ENCODE data around the gene HTRA2.

The HTRA2 gene

GRCh38 chr2:74538881-74539339 lies 9.2 kb downstream of the HTRA2 start:
- no peak for DNase-seq (ENCODE audit: low read depth in 1 of 2, low spot score in 1 of 2)

GRCh38 chr2:74540291-74540690 lies 10.6 kb downstream of the HTRA2 start:
- DNase-seq (ENCODE audit: low read depth in 1 of 2, low spot score in 1 of 2), result no peak

GRCh38 chr2:74542978-74543377 lies 13.2 kb downstream of the HTRA2 start:
- DNase-seq (ENCODE audit: low read depth in 1 of 2, low spot score in 1 of 2), result no peak

- no peak for DNase-seq (ENCODE audit: low read depth in 1 of 2, low spot score in 1 of 2)
Observed at GRCh38 chr2:74544634-74545033, 14.9 kb downstream of the HTRA2 start.

GRCh38 chr2:74546004-74546403 lies 16.3 kb downstream of the HTRA2 start:
- DNase-seq (ENCODE audit: low read depth in 1 of 2, low spot score in 1 of 2), result no peak

GRCh38 chr2:74548285-74548899 lies 18.7 kb downstream of the HTRA2 start:
- DNase-seq (ENCODE audit: low read depth in 1 of 2, low spot score in 1 of 2), result no peak

GRCh38 chr2:74548900-74549826 lies 19.4 kb downstream of the HTRA2 start:
- DNase-seq (ENCODE audit: low read depth in 1 of 2, low spot score in 1 of 2), result no peak

GRCh38 chr2:74550231-74550630 lies 20.5 kb downstream of the HTRA2 start:
- DNase-seq (ENCODE audit: low read depth in 1 of 2, low spot score in 1 of 2), result no peak

- DNase-seq (ENCODE audit: low read depth in 1 of 2, low spot score in 1 of 2), result no peak
Observed at GRCh38 chr2:74551530-74551929, 21.8 kb downstream of the HTRA2 start.

- DNase-seq (ENCODE audit: low read depth in 1 of 2, low spot score in 1 of 2), result no peak
Observed at GRCh38 chr2:74551942-74552913, 22.5 kb downstream of the HTRA2 start.

- DNase-seq (ENCODE audit: low read depth in 1 of 2, low spot score in 1 of 2), result no peak
Observed at GRCh38 chr2:74552914-74553811, 23.4 kb downstream of the HTRA2 start.

- peak; percentile 71 to 74 for DNase-seq (ENCODE audit: low read depth in 1 of 2, low spot score in 1 of 2)
Observed at GRCh38 chr2:74553892-74554819, 24.4 kb downstream of the HTRA2 start, which contains the start of the genes DOK1 and LOXL3. Gene DOK1 (plus strand): TSS chr2:74554720. CDS start chr2:74554755, 35 bp downstream. Gene LOXL3 (minus strand): TSS chr2:74553942. CDS start chr2:74552634, 1,308 bp downstream.

- DNase-seq (ENCODE audit: low read depth in 1 of 2, low spot score in 1 of 2), result no peak
Observed at GRCh38 chr2:74554820-74555531, 25.2 kb downstream of the HTRA2 start.

GRCh38 chr2:74555610-74556103 lies 25.9 kb downstream of the HTRA2 start:
- no peak for DNase-seq (ENCODE audit: low read depth in 1 of 2, low spot score in 1 of 2)

- no peak for DNase-seq (ENCODE audit: low read depth in 1 of 2, low spot score in 1 of 2)
Observed at GRCh38 chr2:74556159-74556558, 26.4 kb downstream of the HTRA2 start.

- no peak for DNase-seq (ENCODE audit: low read depth in 1 of 2, low spot score in 1 of 2)
Observed at GRCh38 chr2:74556831-74557370, 27.2 kb downstream of the HTRA2 start.

GRCh38 chr2:74558284-74559230 lies 28.8 kb downstream of the HTRA2 start:
- no peak for DNase-seq (ENCODE audit: low read depth in 1 of 2, low spot score in 1 of 2)
